ENCODE measurements around the gene MAP4K3.

DNA sequence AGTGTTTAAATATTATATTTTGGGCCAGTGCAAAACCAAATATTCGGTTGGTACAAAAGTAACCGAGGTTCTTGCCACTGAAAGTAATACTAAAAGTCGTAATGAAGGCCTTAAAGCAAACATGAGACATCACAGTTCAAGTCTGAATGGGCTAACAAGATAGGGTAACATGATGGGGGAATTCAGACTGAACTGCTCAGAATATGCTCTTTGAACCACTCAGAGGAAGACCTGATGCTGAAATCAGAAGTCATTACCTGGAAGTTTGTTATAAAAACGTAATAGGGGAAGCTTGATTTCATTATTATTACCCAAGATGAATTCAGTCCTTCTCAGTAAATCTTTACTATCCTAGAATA is 219.9 kb downstream of the MAP4K3 start:
- TF ChIP-seq, protein P1, sequence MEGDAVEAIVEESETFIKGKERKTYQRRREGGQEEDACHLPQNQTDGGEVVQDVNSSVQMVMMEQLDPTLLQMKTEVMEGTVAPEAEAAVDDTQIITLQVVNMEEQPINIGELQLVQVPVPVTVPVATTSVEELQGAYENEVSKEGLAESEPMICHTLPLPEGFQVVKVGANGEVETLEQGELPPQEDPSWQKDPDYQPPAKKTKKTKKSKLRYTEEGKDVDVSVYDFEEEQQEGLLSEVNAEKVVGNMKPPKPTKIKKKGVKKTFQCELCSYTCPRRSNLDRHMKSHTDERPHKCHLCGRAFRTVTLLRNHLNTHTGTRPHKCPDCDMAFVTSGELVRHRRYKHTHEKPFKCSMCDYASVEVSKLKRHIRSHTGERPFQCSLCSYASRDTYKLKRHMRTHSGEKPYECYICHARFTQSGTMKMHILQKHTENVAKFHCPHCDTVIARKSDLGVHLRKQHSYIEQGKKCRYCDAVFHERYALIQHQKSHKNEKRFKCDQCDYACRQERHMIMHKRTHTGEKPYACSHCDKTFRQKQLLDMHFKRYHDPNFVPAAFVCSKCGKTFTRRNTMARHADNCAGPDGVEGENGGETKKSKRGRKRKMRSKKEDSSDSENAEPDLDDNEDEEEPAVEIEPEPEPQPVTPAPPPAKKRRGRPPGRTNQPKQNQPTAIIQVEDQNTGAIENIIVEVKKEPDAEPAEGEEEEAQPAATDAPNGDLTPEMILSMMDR (IDR thresholded peaks at IDR 0.05), result no peak
- TF ChIP-seq POLR2AphosphoS5 (IDR thresholded peaks at IDR 0.05) (no peak), POLR2A (IDR thresholded peaks at IDR 0.05) (no peak), EP300 (IDR thresholded peaks at IDR 0.05) (no peak)

All from upper lobe of left lung (tissue), 4 donors.